Measurements from ENCODE around the gene XXYLT1.

XXYLT1 gene

GRCh38 chr3:195250473-195251251 is 20.3 kb downstream of the XXYLT1 start:
- Mint-ChIP-seq H3K4me1 (ENCODE audit: low read depth) (peaks cover 59% of the 10 kb centered on the region), H3K27ac (no peak overlapping the region), H3K4me3 (no peak overlapping the region)

GRCh38 chr3:195249858-195250464 is 21.0 kb downstream of the XXYLT1 start:
- Mint-ChIP-seq H3K9me3 (no peaks in the 10 kb centered on the region), H3K4me3 (no peak overlapping the region), H3K27ac (no peak overlapping the region), H3K36me3 (ENCODE audit: low read depth) (peaks cover 64% of the 10 kb centered on the region), H3K4me1 (ENCODE audit: low read depth) (peaks cover 57% of the 10 kb centered on the region), H3K27me3 (no peaks in the 10 kb centered on the region)
- intact Hi-C loops (cut with micrococcal nuclease): no loop called here

More at GRCh38 chr3:195250473-195251251, 20.3 kb downstream of the XXYLT1 start:
- intact Hi-C loops (cut with micrococcal nuclease): no loop called here
- peaks cover 65% of the 10 kb centered on the region for H3K36me3 Mint-ChIP-seq (ENCODE audit: low read depth)
- H3K9me3 Mint-ChIP-seq: no peaks in the 10 kb centered on the region
- H3K27me3 Mint-ChIP-seq: no peaks in the 10 kb centered on the region

GRCh38 chr3:195249057-195249770 is 21.7 kb downstream of the XXYLT1 start:
- no peak overlapping the region for H3K27ac Mint-ChIP-seq
- intact Hi-C loops (cut with micrococcal nuclease): no loop called here
- H3K4me1 Mint-ChIP-seq (ENCODE audit: low read depth): peaks cover 50% of the 10 kb centered on the region
- no peak overlapping the region for H3K4me3 Mint-ChIP-seq
- peaks cover 59% of the 10 kb centered on the region for H3K36me3 Mint-ChIP-seq (ENCODE audit: low read depth)
- H3K9me3 Mint-ChIP-seq: no peaks in the 10 kb centered on the region
- H3K27me3 Mint-ChIP-seq: no peaks in the 10 kb centered on the region

GRCh38 chr3:195248281-195248680 is 22.7 kb downstream of the XXYLT1 start:
- Mint-ChIP-seq H3K4me1 (ENCODE audit: low read depth) (peaks cover 48% of the 10 kb centered on the region), H3K9me3 (no peaks in the 10 kb centered on the region), H3K36me3 (ENCODE audit: low read depth) (peaks cover 64% of the 10 kb centered on the region), H3K4me3 (no peak overlapping the region), H3K27ac (no peak overlapping the region), H3K27me3 (no peaks in the 10 kb centered on the region)
- intact Hi-C loops (cut with micrococcal nuclease): no loop called here

GRCh38 chr3:195247863-195248189 is 23.1 kb downstream of the XXYLT1 start:
- H3K9me3 Mint-ChIP-seq: no peaks in the 10 kb centered on the region
- H3K4me3 Mint-ChIP-seq: no peak overlapping the region
- H3K27ac Mint-ChIP-seq: no peak overlapping the region
- H3K27me3 Mint-ChIP-seq: no peaks in the 10 kb centered on the region
- peaks cover 64% of the 10 kb centered on the region for H3K36me3 Mint-ChIP-seq (ENCODE audit: low read depth)
- H3K4me1 Mint-ChIP-seq (ENCODE audit: low read depth): peaks cover 48% of the 10 kb centered on the region
- intact Hi-C loops (cut with micrococcal nuclease): no loop called here

- Mint-ChIP-seq H3K4me3 (no peak overlapping the region), H3K36me3 (ENCODE audit: low read depth) (peaks cover 68% of the 10 kb centered on the region), H3K27ac (no peak overlapping the region), H3K4me1 (ENCODE audit: low read depth) (peaks cover 52% of the 10 kb centered on the region), H3K27me3 (no peaks in the 10 kb centered on the region), H3K9me3 (no peaks in the 10 kb centered on the region)
- intact Hi-C loops (cut with micrococcal nuclease): no loop called here
Observed at GRCh38 chr3:195247086-195247862, 23.7 kb downstream of the XXYLT1 start.

GRCh38 chr3:195246581-195246995 is 24.4 kb downstream of the XXYLT1 start:
- peaks cover 54% of the 10 kb centered on the region for H3K4me1 Mint-ChIP-seq (ENCODE audit: low read depth)

GRCh38 chr3:195245531-195245951 is 25.4 kb downstream of the XXYLT1 start:
- Mint-ChIP-seq H3K27ac (no peak overlapping the region), H3K27me3 (no peaks in the 10 kb centered on the region), H3K36me3 (ENCODE audit: low read depth) (peaks cover 84% of the 10 kb centered on the region), H3K4me1 (ENCODE audit: low read depth) (peaks cover 47% of the 10 kb centered on the region), H3K4me3 (no peak overlapping the region), H3K9me3 (no peaks in the 10 kb centered on the region)
- intact Hi-C loops (cut with micrococcal nuclease): no loop called here

More at GRCh38 chr3:195246581-195246995, 24.4 kb downstream of the XXYLT1 start:
- no peak overlapping the region for H3K4me3 Mint-ChIP-seq
- H3K27me3 Mint-ChIP-seq: no peaks in the 10 kb centered on the region
- H3K27ac Mint-ChIP-seq: no peak overlapping the region
- intact Hi-C loops (cut with micrococcal nuclease): no loop called here
- peaks cover 75% of the 10 kb centered on the region for H3K36me3 Mint-ChIP-seq (ENCODE audit: low read depth)
- H3K9me3 Mint-ChIP-seq: no peaks in the 10 kb centered on the region

GRCh38 chr3:195241592-195242355 is 29.2 kb downstream of the XXYLT1 start:
- no peaks in the 10 kb centered on the region for H3K27me3 Mint-ChIP-seq
- H3K27ac Mint-ChIP-seq: no peak overlapping the region
- peaks cover 12% of the 10 kb centered on the region for H3K9me3 Mint-ChIP-seq
- no peak overlapping the region for H3K4me3 Mint-ChIP-seq
- peaks cover 74% of the 10 kb centered on the region for H3K36me3 Mint-ChIP-seq (ENCODE audit: low read depth)
- intact Hi-C loops (cut with micrococcal nuclease): no loop called here
- peaks cover 18% of the 10 kb centered on the region for H3K4me1 Mint-ChIP-seq (ENCODE audit: low read depth)

GRCh38 chr3:195240939-195241338 is 30.0 kb downstream of the XXYLT1 start:
- intact Hi-C loops (cut with micrococcal nuclease): no loop called here
- Mint-ChIP-seq H3K27me3 (no peaks in the 10 kb centered on the region), H3K4me3 (no peak overlapping the region), H3K36me3 (ENCODE audit: low read depth) (peaks cover 73% of the 10 kb centered on the region), H3K4me1 (ENCODE audit: low read depth) (peaks cover 14% of the 10 kb centered on the region), H3K27ac (no peak overlapping the region), H3K9me3 (peaks cover 12% of the 10 kb centered on the region)

- H3K36me3 Mint-ChIP-seq (ENCODE audit: low read depth): peaks cover 72% of the 10 kb centered on the region
- H3K27ac Mint-ChIP-seq: no peak overlapping the region
- peaks cover 12% of the 10 kb centered on the region for H3K9me3 Mint-ChIP-seq
- H3K4me3 Mint-ChIP-seq: no peak overlapping the region
- no peaks in the 10 kb centered on the region for H3K27me3 Mint-ChIP-seq
- H3K4me1 Mint-ChIP-seq (ENCODE audit: low read depth): peaks cover 13% of the 10 kb centered on the region
- intact Hi-C loops (cut with micrococcal nuclease): no loop called here
Observed at GRCh38 chr3:195240171-195240701, 30.7 kb downstream of the XXYLT1 start.

GRCh38 chr3:195239121-195239520 is 31.8 kb downstream of the XXYLT1 start:
- no peaks in the 10 kb centered on the region for H3K27me3 Mint-ChIP-seq
- no peak overlapping the region for H3K4me3 Mint-ChIP-seq
- peaks cover 12% of the 10 kb centered on the region for H3K9me3 Mint-ChIP-seq
- peaks cover 71% of the 10 kb centered on the region for H3K36me3 Mint-ChIP-seq (ENCODE audit: low read depth)
- intact Hi-C loops (cut with micrococcal nuclease): no loop called here
- H3K4me1 Mint-ChIP-seq (ENCODE audit: low read depth): peaks cover 13% of the 10 kb centered on the region
- H3K27ac Mint-ChIP-seq: no peak overlapping the region

GRCh38 chr3:195238586-195239118 is 32.3 kb downstream of the XXYLT1 start:
- peaks cover 12% of the 10 kb centered on the region for H3K9me3 Mint-ChIP-seq
- peaks cover 13% of the 10 kb centered on the region for H3K4me1 Mint-ChIP-seq (ENCODE audit: low read depth)
- H3K4me3 Mint-ChIP-seq: no peak overlapping the region
- H3K27me3 Mint-ChIP-seq: no peaks in the 10 kb centered on the region
- intact Hi-C loops (cut with micrococcal nuclease): no loop called here
- no peak overlapping the region for H3K27ac Mint-ChIP-seq
- peaks cover 67% of the 10 kb centered on the region for H3K36me3 Mint-ChIP-seq (ENCODE audit: low read depth)
